GM18505 (cell line): ENCODE measurements around the gene CHST12.
"Not testable (repeated sequence)": the region's sequence is repeated elsewhere in the genome, so short reads cannot be mapped to it uniquely, and the experiment has no call there.

Experiments
- ATAC-seq: cut with Tn5 transposase; IDR thresholded peaks from one replicate; pipeline ENCODE4 v1.9.1; 2021; ENCODE audit not compliant: unreplicated experiment
- POLR2A ChIP-seq: IDR thresholded peaks from 4 replicates; pipeline ENCODE4 v1.6.1; 2011; ENCODE audit warnings: borderline replicate concordance; ENCODE audit not compliant: insufficient read depth, insufficient read length; ENCODE audit errors: extremely low read depth

The CHST12 gene

GRCh38 chr7:2441430-2442058 lies 38.1 kb downstream of the CHST12 start:
- no peak for TF ChIP-seq POLR2A
- ATAC-seq, result no peak

GRCh38 chr7:2443491-2443890 lies 40.1 kb downstream of the CHST12 start:
- ATAC-seq, result no peak
- no peak for TF ChIP-seq POLR2A

- ATAC-seq, result no peak
- TF ChIP-seq POLR2A, result no peak
Observed at GRCh38 chr7:2444476-2444875, 41.1 kb downstream of the CHST12 start.

- ATAC-seq, result no peak
- TF ChIP-seq POLR2A, result no peak
Observed at GRCh38 chr7:2445047-2445446, 41.6 kb downstream of the CHST12 start.

GRCh38 chr7:2445898-2446555 lies 42.6 kb downstream of the CHST12 start:
- no peak for TF ChIP-seq POLR2A
- ATAC-seq, result no peak

- ATAC-seq, result no peak
- no peak for TF ChIP-seq POLR2A
Observed at GRCh38 chr7:2446676-2447075, 43.3 kb downstream of the CHST12 start.

GRCh38 chr7:2450198-2451107 lies 47.0 kb downstream of the CHST12 start:
- TF ChIP-seq POLR2A, result no peak
- ATAC-seq, result no peak

- no peak for TF ChIP-seq POLR2A
- no peak for ATAC-seq
Observed at GRCh38 chr7:2451171-2452073, 48.0 kb downstream of the CHST12 start.

GRCh38 chr7:2452074-2452507 lies 48.7 kb downstream of the CHST12 start:
- TF ChIP-seq POLR2A, result no peak
- no peak for ATAC-seq

GRCh38 chr7:2452643-2453270 lies 49.3 kb downstream of the CHST12 start:
- no peak for TF ChIP-seq POLR2A
- ATAC-seq, result no peak

GRCh38 chr7:2453849-2454248 lies 50.4 kb downstream of the CHST12 start:
- not testable (repeated sequence) for ATAC-seq

- no peak for TF ChIP-seq POLR2A
- no peak for ATAC-seq
Observed at GRCh38 chr7:2459674-2460073, 56.3 kb downstream of the CHST12 start.
